ENCODE measurements around the gene RAP1GDS1. TPM values are rescaled to one million over a fixed set of nuclear protein-coding genes. Genes with fewer than 3 reads are reported as not detected.

Gene RAP1GDS1
- polyA plus RNA-seq, 3 donors = 23.6 to 37.9 (median 37.8) TPM

DNA sequence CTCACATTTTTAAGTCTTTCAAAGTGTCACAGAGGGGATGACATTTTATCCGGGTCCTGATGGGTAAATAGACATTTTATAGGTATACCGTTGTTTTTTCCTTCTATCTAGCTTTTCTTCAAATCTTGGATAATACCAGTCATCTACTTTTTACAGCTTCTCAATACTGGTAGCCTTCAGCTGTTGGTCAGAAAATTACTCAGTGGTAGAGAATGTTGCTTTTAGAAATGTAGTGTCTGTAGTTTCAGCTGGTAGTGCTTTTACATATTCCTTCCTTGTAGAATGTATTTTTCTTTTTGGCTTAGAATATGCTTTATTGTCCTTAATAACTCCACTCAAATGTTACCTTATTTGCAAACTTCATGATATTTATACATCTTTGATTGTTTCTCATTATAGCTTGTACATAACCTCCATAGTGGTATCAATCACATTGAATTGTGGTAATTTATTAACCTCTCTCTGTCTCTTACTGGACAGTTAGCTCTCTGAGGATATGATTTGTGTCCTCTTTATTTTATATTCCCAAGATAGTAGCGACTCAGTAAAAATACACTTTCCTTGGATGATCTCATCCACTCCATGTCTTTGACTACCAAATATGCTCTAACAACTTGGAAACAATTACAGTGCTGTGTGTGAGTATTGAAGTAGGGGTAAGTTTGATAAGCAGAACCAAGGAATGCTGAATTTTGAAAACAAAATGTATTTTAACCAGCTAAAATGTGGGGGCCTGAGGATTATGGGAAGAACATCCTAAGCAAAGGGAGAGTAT, 53.8 kb downstream of the RAP1GDS1 start:
- Mint-ChIP-seq H3K27ac (no peak overlapping the region), H3K9me3 (peaks cover 7 to 18% (median 13%) of the 10 kb centered on the region in 7 donors), H3K36me3 (peaks cover 9 to 16% of the 10 kb centered on the region in 2 donors), H3K4me3 (no peak overlapping the region), H3K4me1 (no peaks in the 10 kb centered on the region), H3K27me3 (ENCODE audit: low read depth in 3 of 3) (peaks cover 0 to 3% (median 0%) of the 10 kb centered on the region in 3 donors)
- Histone ChIP-seq H3K4me3 (replicated peaks in 1 of 3; ENCODE audit: low read depth in 2 of 3, low read length in 3 of 3) (no peak overlapping the region), H3K79me2 (ENCODE audit: insufficient read depth, low read length) (no peaks in the 10 kb centered on the region), H3K27ac (ENCODE audit: low read depth in 1 of 2, low read length in 2 of 2) (no peak overlapping the region), H3K9ac (ENCODE audit: insufficient read depth, low read length, poor library complexity, severe bottlenecking) (no peak overlapping the region), H3K4me1 (ENCODE audit: control insufficient read depth in 1 of 2, insufficient read depth in 2 of 2, low read length in 2 of 2) (no peaks in the 10 kb centered on the region), H3K27me3 (ENCODE audit: control insufficient read depth in 2 of 2, insufficient read depth in 2 of 2, low read length in 2 of 2) (no peaks in the 10 kb centered on the region), H3K4me2 (replicated peaks; ENCODE audit: extremely low read depth, low read length, poor library complexity, severe bottlenecking) (no peak overlapping the region), H4K20me1 (ENCODE audit: insufficient read depth, low read length) (peaks cover 5% of the 10 kb centered on the region), H3K36me3 (replicated peaks in 1 of 2; ENCODE audit: control insufficient read depth in 1 of 2, insufficient read depth in 2 of 2, low read length in 2 of 2) (peaks cover 3 to 8% of the 10 kb centered on the region in 2 donors), H3K9me3 (replicated peaks in 1 of 2; ENCODE audit: control insufficient read depth in 1 of 2, insufficient read depth in 1 of 2, low read length in 2 of 2) (peaks cover 14 to 24% of the 10 kb centered on the region in 2 donors), H2AFZ (ENCODE audit: insufficient read depth, low read depth, low read length, poor library complexity, severe bottlenecking) (no peak overlapping the region)
- DNase-seq = no peak
- WGBS (ENCODE audit: insufficient coverage) = no CpG with 5 or more reads among the region's 3 CpGs
- intact Hi-C loops (cut with micrococcal nuclease) = no loop called here
- TF ChIP-seq, protein P1, sequence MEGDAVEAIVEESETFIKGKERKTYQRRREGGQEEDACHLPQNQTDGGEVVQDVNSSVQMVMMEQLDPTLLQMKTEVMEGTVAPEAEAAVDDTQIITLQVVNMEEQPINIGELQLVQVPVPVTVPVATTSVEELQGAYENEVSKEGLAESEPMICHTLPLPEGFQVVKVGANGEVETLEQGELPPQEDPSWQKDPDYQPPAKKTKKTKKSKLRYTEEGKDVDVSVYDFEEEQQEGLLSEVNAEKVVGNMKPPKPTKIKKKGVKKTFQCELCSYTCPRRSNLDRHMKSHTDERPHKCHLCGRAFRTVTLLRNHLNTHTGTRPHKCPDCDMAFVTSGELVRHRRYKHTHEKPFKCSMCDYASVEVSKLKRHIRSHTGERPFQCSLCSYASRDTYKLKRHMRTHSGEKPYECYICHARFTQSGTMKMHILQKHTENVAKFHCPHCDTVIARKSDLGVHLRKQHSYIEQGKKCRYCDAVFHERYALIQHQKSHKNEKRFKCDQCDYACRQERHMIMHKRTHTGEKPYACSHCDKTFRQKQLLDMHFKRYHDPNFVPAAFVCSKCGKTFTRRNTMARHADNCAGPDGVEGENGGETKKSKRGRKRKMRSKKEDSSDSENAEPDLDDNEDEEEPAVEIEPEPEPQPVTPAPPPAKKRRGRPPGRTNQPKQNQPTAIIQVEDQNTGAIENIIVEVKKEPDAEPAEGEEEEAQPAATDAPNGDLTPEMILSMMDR (IDR thresholded peaks at IDR 0.05) = no peak

DNA sequence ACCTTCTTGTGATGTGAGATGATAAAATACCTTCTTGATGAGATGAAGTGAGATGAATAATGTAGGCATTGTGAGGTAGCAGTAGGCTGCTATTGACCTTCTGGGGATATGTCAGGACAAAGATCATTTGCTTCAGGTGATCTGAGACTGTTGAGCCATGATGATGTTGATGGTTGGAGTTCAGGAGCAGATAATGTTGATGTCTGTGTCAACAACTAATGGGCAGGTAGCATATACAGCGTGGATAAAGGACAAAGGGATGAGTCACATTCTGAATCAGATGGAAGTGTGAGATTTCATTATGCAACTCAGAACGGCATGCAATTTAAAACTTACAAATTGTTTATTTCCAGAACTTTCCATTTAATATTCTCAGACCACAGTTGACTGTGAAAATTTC, 57.3 kb downstream of the RAP1GDS1 start:
- Mint-ChIP-seq H3K9me3 (peaks cover 11 to 21% (median 16%) of the 10 kb centered on the region in 7 donors), H3K27ac (no peak overlapping the region), H3K4me1 (no peaks in the 10 kb centered on the region), H3K27me3 (ENCODE audit: low read depth in 3 of 3) (peaks cover 0 to 3% (median 0%) of the 10 kb centered on the region in 3 donors), H3K4me3 (no peak overlapping the region), H3K36me3 (peaks cover 12 to 19% of the 10 kb centered on the region in 2 donors)
- Histone ChIP-seq H3K27me3 (ENCODE audit: control insufficient read depth in 2 of 2, insufficient read depth in 2 of 2, low read length in 2 of 2) (no peaks in the 10 kb centered on the region), H3K9me3 (replicated peaks in 1 of 2; ENCODE audit: control insufficient read depth in 1 of 2, insufficient read depth in 1 of 2, low read length in 2 of 2) (peaks cover 14 to 28% of the 10 kb centered on the region in 2 donors), H3K4me1 (ENCODE audit: control insufficient read depth in 1 of 2, insufficient read depth in 2 of 2, low read length in 2 of 2) (no peaks in the 10 kb centered on the region), H3K27ac (ENCODE audit: low read depth in 1 of 2, low read length in 2 of 2) (no peak overlapping the region), H3K36me3 (replicated peaks in 1 of 2; ENCODE audit: control insufficient read depth in 1 of 2, insufficient read depth in 2 of 2, low read length in 2 of 2) (peaks cover 5 to 11% of the 10 kb centered on the region in 2 donors), H3K4me3 (replicated peaks in 1 of 3; ENCODE audit: low read depth in 2 of 3, low read length in 3 of 3) (no peak overlapping the region), H3K4me2 (replicated peaks; ENCODE audit: extremely low read depth, low read length, poor library complexity, severe bottlenecking) (no peak overlapping the region), H4K20me1 (ENCODE audit: insufficient read depth, low read length) (no peaks in the 10 kb centered on the region), H2AFZ (ENCODE audit: insufficient read depth, low read depth, low read length, poor library complexity, severe bottlenecking) (no peak overlapping the region), H3K79me2 (ENCODE audit: insufficient read depth, low read length) (no peaks in the 10 kb centered on the region), H3K9ac (ENCODE audit: insufficient read depth, low read length, poor library complexity, severe bottlenecking) (no peak overlapping the region)
- TF ChIP-seq, protein P1 (IDR thresholded peaks at IDR 0.05) = no peak
- WGBS (ENCODE audit: insufficient coverage) = no CpG with 5 or more reads among the region's 2 CpGs
- intact Hi-C loops (cut with micrococcal nuclease) = no loop called here
- DNase-seq = no peak

Measured in CD14-positive monocyte (primary cell).